Epithelial cell of esophagus (primary cell): Measurements from ENCODE around the gene EPHB1.

ENCODE experiments used
- DNase-seq: peaks from one replicate; pipeline ENCODE4 v3.0.0; 2010; ENCODE audit warnings: low read depth
- H3K4me3 ChIP-seq: 2 replicates; pipeline ENCODE4 v1.5.1; 2011; ENCODE audit warnings: mild to moderate bottlenecking, low read length, control low read depth
- TF ChIP-seq, protein P1 (sequence below): IDR thresholded peaks from 2 replicates; pipeline ENCODE4 v1.5.1; 2011; ENCODE audit warnings: low read depth, mild to moderate bottlenecking, low read length, control low read depth, inconsistent platforms; ENCODE audit not compliant: insufficient read depth; ENCODE audit errors: missing control alignments

EPHB1 gene

DNA sequence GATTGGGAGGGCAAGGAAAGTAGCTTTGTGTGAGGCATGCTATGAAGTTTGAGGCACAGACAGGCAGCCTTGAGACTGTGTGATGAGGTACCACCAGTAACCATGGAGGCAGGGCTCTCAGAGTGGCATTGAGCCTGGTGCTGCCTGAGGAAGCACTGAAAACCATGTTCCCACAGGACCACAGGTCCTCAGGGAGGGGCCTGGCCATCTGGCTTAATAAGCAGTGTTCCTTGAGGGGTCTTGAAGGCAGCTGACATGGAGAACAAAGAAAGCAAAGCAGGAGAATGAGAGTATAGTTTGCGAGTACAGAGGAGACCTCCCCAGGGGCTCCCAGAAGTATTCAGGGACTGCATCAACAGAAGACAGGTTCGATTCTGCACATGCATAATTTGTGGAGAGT, 346.6 kb downstream of the EPHB1 start:
- no peak for DNase-seq
- TF ChIP-seq, protein P1, sequence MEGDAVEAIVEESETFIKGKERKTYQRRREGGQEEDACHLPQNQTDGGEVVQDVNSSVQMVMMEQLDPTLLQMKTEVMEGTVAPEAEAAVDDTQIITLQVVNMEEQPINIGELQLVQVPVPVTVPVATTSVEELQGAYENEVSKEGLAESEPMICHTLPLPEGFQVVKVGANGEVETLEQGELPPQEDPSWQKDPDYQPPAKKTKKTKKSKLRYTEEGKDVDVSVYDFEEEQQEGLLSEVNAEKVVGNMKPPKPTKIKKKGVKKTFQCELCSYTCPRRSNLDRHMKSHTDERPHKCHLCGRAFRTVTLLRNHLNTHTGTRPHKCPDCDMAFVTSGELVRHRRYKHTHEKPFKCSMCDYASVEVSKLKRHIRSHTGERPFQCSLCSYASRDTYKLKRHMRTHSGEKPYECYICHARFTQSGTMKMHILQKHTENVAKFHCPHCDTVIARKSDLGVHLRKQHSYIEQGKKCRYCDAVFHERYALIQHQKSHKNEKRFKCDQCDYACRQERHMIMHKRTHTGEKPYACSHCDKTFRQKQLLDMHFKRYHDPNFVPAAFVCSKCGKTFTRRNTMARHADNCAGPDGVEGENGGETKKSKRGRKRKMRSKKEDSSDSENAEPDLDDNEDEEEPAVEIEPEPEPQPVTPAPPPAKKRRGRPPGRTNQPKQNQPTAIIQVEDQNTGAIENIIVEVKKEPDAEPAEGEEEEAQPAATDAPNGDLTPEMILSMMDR = no peak
- no peak overlapping the region for H3K4me3 ChIP-seq

DNA sequence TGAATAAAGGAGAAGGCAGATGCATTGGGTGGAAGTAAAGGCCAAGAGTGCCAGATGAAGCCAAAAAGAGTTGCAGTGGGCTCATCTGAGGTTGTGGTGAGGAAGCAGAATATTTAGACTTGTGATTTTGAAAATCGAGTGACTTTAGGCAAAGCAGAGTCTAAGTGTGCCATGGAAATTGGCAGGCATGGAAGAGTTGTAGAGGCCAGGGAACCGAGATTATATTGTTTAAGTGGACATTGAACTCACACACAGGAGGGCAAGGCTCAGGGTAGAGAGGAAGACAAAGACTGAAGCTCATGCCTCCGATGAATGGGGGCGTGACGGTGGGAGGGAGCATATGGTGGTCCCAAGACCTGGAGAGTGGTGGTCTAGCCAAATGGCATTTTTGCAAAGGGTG, 347.5 kb downstream of the EPHB1 start:
- TF ChIP-seq, protein P1 = no peak
- H3K4me3 ChIP-seq = no peak overlapping the region
- DNase-seq = no peak

DNA sequence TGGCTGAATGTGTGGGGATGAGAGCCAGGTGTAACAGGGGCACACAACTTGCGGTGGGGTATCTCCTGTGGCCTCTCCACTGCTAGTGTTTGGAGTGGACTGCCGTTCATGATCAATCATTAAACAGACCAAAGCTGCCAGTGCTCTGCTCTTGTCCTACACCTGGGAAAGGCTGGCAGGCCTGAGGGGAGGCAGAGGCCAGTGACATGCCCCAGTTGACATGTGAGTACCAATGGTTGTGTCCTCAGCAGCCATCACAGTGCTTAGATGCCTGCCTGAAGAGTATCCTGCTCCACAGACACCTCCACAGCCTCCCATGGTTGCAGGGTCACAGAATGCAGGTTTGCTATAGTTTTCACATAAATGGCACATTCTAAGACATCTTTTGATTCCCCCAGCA, 348.4 kb downstream of the EPHB1 start:
- DNase-seq = no peak
- H3K4me3 ChIP-seq = no peak overlapping the region
- TF ChIP-seq, protein P1 = no peak

DNA sequence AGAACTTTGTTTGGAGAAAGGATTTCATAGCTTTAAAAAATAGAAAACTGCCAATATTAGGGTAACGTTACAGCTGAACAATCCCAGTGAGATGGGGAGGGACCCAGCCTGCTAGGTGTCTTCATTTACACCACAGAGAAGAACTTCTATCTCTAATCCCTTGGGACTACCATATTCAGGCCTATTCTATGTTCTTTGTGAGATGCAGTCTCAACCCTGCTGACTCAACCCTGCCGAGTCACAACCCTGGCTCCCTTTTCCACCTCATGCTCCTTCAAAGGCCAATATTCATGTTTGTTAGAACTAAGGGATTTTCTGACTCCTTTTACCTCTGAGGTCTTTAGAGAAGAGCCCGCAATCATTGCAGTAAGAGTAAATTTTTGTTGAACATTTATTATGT, 350.5 kb downstream of the EPHB1 start:
- no peak overlapping the region for H3K4me3 ChIP-seq
- TF ChIP-seq, protein P1 = no peak
- no peak for DNase-seq

DNA sequence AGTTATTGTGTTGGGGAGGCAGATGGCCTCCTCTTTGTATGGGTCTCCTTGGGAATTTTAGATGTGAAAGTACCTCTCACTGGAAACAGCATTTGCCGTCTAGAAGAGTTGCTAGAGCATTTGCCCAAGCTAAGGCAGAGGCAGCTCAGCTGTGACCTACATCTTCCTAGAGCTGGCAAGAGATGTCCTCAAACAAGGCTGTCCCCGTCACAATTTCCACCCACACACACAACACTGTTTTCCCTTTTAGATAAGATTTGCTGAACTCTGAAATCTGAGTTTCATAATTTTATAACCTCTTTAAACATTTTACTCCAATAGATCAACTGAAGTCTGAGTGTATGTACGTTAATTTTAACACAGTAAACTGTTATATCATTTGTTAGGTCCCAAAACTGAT, 352.6 kb downstream of the EPHB1 start:
- DNase-seq = no peak
- H3K4me3 ChIP-seq = no peak overlapping the region
- TF ChIP-seq, protein P1 = no peak

DNA sequence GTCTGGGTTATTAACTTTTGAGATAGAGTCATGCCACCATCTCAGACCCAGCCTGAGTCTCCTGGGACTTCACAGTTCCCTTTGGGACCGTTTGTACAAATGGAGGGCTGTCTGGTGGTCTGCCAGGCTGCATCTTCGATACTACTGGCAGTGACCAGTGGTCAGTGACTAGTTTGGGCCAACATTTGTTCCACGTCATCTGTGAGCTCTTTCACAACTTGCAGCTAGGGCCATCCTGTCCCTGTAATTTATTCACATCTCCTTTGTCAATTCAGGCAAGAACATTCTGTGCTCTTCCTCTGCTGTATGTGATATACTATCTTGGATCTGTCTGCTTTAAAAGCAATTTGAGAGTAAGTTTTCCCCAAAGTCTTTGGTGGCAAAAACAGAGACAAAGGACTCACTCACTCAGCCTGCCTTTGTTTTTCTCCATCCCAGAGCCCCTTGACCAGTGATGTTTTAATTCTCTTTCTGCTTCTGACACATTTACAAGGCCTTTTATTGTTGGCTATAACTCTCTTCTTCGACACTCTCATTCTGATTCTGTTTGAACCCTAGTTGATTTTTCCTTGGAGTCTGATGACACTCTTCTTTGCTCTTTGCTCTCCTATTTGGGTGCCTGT, 353.4 kb downstream of the EPHB1 start:
- TF ChIP-seq, protein P1 = no peak
- DNase-seq = no peak
- H3K4me3 ChIP-seq = no peak overlapping the region
